GM12892 (cell line): ENCODE measurements around the gene C10orf105.

Experiments
- POLR2A ChIP-seq: IDR thresholded peaks from 2 replicates; pipeline ENCODE4 v1.6.1; 2011; ENCODE audit warnings: low read depth, low read length, control low read depth
- POLR2AphosphoS5 ChIP-seq: IDR thresholded peaks from 2 replicates; pipeline ENCODE4 v1.6.1; 2011; ENCODE audit warnings: low read depth, low read length, control low read depth
- TAF1 ChIP-seq: IDR thresholded peaks from 2 replicates; pipeline ENCODE4 v1.6.1; 2011; ENCODE audit warnings: low read depth, mild to moderate bottlenecking, control low read depth, low read length, borderline replicate concordance

- TF ChIP-seq POLR2A (no peak), TAF1 (no peak), POLR2AphosphoS5 (no peak)
Measured at GRCh38 chr10:71755179-71755879, 35.8 kb upstream of the C10orf105 start.
